Peyer's patch (tissue), 4 donors: Measurements from ENCODE around the gene HADHA. TPM values are rescaled to one million over a fixed set of nuclear protein-coding genes. Genes with fewer than 3 reads are reported as not detected.

Source experiments
- DNase-seq, 3 donors: peaks; one replicate each; pipeline ENCODE4 v3.0.0-alpha.2; 2017 to 2019
- H3K27ac ChIP-seq, 4 donors: fragments of 200-600 bp; sonication (generic); one replicate each; pipeline ENCODE4 v1.5.1; 2016 to 2019
- H3K27me3 ChIP-seq, 2 donors: fragments of 200-600 bp; sonication (generic); one replicate each; pipeline ENCODE4 v1.5.1; 2019
- H3K36me3 ChIP-seq, 3 donors: fragments of 200-600 bp; sonication (generic); one replicate each; pipeline ENCODE4 v1.5.1; 2016 to 2019
- H3K4me1 ChIP-seq, 4 donors: fragments of 200-600 bp; sonication (generic); one replicate each; pipeline ENCODE4 v1.5.1; 2016 to 2019
- H3K4me3 ChIP-seq, 4 donors: fragments of 200-600 bp; sonication (generic); 1 replicate in 3 of 4; 2 replicates in 1 of 4; pipeline ENCODE4 v1.5.1; 2016 to 2019; ENCODE audit warnings: mild to moderate bottlenecking in 1 of 4
- H3K9me3 ChIP-seq, 4 donors: fragments of 200-600 bp; sonication (generic); one replicate each; pipeline ENCODE4 v1.5.1; 2016 to 2019; ENCODE audit warnings: mild to moderate bottlenecking in 1 of 4
- CTCF ChIP-seq, 6 experiments: fragments of 450-650 bp in 4 of 6; fragments of 200-600 bp in 2 of 6; sonication (generic) in 1 of 6; IDR thresholded peaks; one replicate each; pipeline ENCODE4 v1.5.1; 2017 to 2019; ENCODE audit warnings: antibody characterized with exemption in 6 of 6, mild to moderate bottlenecking in 3 of 6, moderate library complexity in 1 of 6
- POLR2A ChIP-seq, 2 donors: fragments of 450-650 bp; IDR thresholded peaks; one replicate each; pipeline ENCODE4 v1.5.1; 2017; ENCODE audit warnings: antibody characterized with exemption in 2 of 2, mild to moderate bottlenecking in 2 of 2, moderate library complexity in 2 of 2
- total RNA-seq, 4 donors: library from RNA; depleted of rRNA; stranded (reverse); fragments of >200 nt; gene quantifications; one replicate each; pipeline ENCODE4 v1.1.0, GENCODE V29; 2016

HADHA gene
- total RNA-seq, 4 donors from 2014 or later, result 105 to 438 (median 267) TPM

GRCh38 chr2:26161926-26162325 lies 82.5 kb downstream of the HADHA start:
- Histone ChIP-seq H3K9me3 (no peaks in the 10 kb centered on the region), H3K36me3 (no peaks in the 10 kb centered on the region), H3K27me3 (no peaks in the 10 kb centered on the region), H3K4me1 (no peaks in the 10 kb centered on the region), H3K27ac (no peak overlapping the region), H3K4me3 (no peak overlapping the region)
- DNase-seq, result peak in 1 of 3 donors; percentile 18
- TF ChIP-seq POLR2A (IDR thresholded peaks at IDR 0.05) (no peak), CTCF (IDR thresholded peaks at IDR 0.05) (no peak)

- no peak overlapping the region for H3K4me3 ChIP-seq
- no peak overlapping the region for H3K27ac ChIP-seq
- no peaks in the 10 kb centered on the region for H3K27me3 ChIP-seq
- DNase-seq, result peak in 1 of 3 donors; percentile 9
- H3K4me1 ChIP-seq, result no peaks in the 10 kb centered on the region
- H3K9me3 ChIP-seq, result no peaks in the 10 kb centered on the region
- TF ChIP-seq CTCF (IDR thresholded peaks at IDR 0.05), result no peak
- no peaks in the 10 kb centered on the region for H3K36me3 ChIP-seq
Observed at GRCh38 chr2:26157580-26157979, 86.9 kb downstream of the HADHA start.

- TF ChIP-seq CTCF (IDR thresholded peaks at IDR 0.05), result no peak
- no peak for TF ChIP-seq POLR2A (IDR thresholded peaks at IDR 0.05)
- Histone ChIP-seq H3K4me3 (no peak overlapping the region), H3K27me3 (no peaks in the 10 kb centered on the region), H3K36me3 (no peaks in the 10 kb centered on the region), H3K27ac (no peak overlapping the region), H3K9me3 (no peaks in the 10 kb centered on the region), H3K4me1 (no peaks in the 10 kb centered on the region)
- no peak for DNase-seq
Observed at GRCh38 chr2:26150243-26150642, 94.2 kb downstream of the HADHA start.

- Histone ChIP-seq H3K27me3 (no peaks in the 10 kb centered on the region), H3K27ac (no peak overlapping the region), H3K4me1 (peaks cover 0 to 5% (median 0%) of the 10 kb centered on the region in 4 donors), H3K9me3 (no peaks in the 10 kb centered on the region), H3K36me3 (no peaks in the 10 kb centered on the region), H3K4me3 (no peak overlapping the region)
- TF ChIP-seq CTCF (IDR thresholded peaks at IDR 0.05) (no peak), POLR2A (IDR thresholded peaks at IDR 0.05) (no peak)
- DNase-seq, result no peak
Observed at GRCh38 chr2:26148501-26148900, 95.9 kb downstream of the HADHA start.

GRCh38 chr2:26144953-26145680 lies 99.3 kb downstream of the HADHA start:
- H3K4me1 ChIP-seq, result peaks cover 0 to 5% (median 0%) of the 10 kb centered on the region in 4 donors
- no peaks in the 10 kb centered on the region for H3K36me3 ChIP-seq
- peak overlapping the region in 1 of 4 donors; percentile 30 for H3K4me3 ChIP-seq
- no peaks in the 10 kb centered on the region for H3K9me3 ChIP-seq
- peak overlapping the region in 1 of 4 donors; percentile 19 for H3K27ac ChIP-seq
- DNase-seq, result peak; percentile 48 to 78 (median 66)
- H3K27me3 ChIP-seq, result no peaks in the 10 kb centered on the region
- peak; percentile 31 to 90 (median 70) for TF ChIP-seq CTCF (IDR thresholded peaks at IDR 0.05)
- peak in 1 of 2 donors; percentile 21 for TF ChIP-seq POLR2A (IDR thresholded peaks at IDR 0.05)
